CD4-positive, alpha-beta T cell treated with Interleukin-1 beta for 1 hour (primary cell): Measurements from ENCODE around the gene NAPB.

Experiments used
- DNase-seq, 2 donors: peaks; one replicate each; pipeline ENCODE4 v3.0.0-alpha.2; 2020 to 2022

Gene NAPB

GRCh38 chr20:23404196-23404595 lies 17.1 kb downstream of the NAPB start:
- DNase-seq = no peak

- no peak for DNase-seq
These were observed 17.5 kb downstream of the NAPB start for GRCh38 chr20:23403751-23404150.

GRCh38 chr20:23401051-23401450 lies 20.2 kb downstream of the NAPB start:
- DNase-seq = no peak

GRCh38 chr20:23399568-23400241 lies 21.6 kb downstream of the NAPB start:
- no peak for DNase-seq

- no peak for DNase-seq
These were observed 23.3 kb downstream of the NAPB start for GRCh38 chr20:23397961-23398360.

- no peak for DNase-seq
These were observed 24.2 kb downstream of the NAPB start for GRCh38 chr20:23396950-23397627.

- DNase-seq = no peak
These were observed 27.1 kb downstream of the NAPB start for GRCh38 chr20:23393996-23394775.

GRCh38 chr20:23391707-23392310 lies 29.5 kb downstream of the NAPB start:
- DNase-seq = no peak

GRCh38 chr20:23390091-23390774 lies 31.1 kb downstream of the NAPB start:
- DNase-seq = no peak

- no peak for DNase-seq
These were observed 34.2 kb downstream of the NAPB start for GRCh38 chr20:23387118-23387443.

GRCh38 chr20:23386304-23387117 lies 34.8 kb downstream of the NAPB start:
- DNase-seq = no peak

- DNase-seq = no peak
These were observed 39.4 kb downstream of the NAPB start for GRCh38 chr20:23381876-23382275.

- no peak for DNase-seq
These were observed 41.5 kb downstream of the NAPB start for GRCh38 chr20:23379772-23380171.

GRCh38 chr20:23375827-23376226 lies 45.5 kb downstream of the NAPB start:
- no peak for DNase-seq

- no peak for DNase-seq
These were observed 46.8 kb downstream of the NAPB start for GRCh38 chr20:23374441-23374840.

GRCh38 chr20:23371496-23371895 lies 49.8 kb downstream of the NAPB start:
- DNase-seq = no peak

GRCh38 chr20:23370873-23371272 lies 50.4 kb downstream of the NAPB start:
- no peak for DNase-seq

- no peak for DNase-seq
These were observed 51.0 kb downstream of the NAPB start for GRCh38 chr20:23370274-23370673.

GRCh38 chr20:23369072-23369823 lies 52.0 kb downstream of the NAPB start:
- DNase-seq = no peak

GRCh38 chr20:23368316-23369071 lies 52.8 kb downstream of the NAPB start:
- no peak for DNase-seq

- DNase-seq = no peak
These were observed 53.5 kb downstream of the NAPB start for GRCh38 chr20:23367770-23368169.
